ENCODE data around the gene INO80. TPM values are rescaled to one million over a fixed set of nuclear protein-coding genes. Genes with fewer than 3 reads are reported as not detected.

Gene INO80
- total and polyA plus RNA-seq, 2 donors (not counting 3 experiments of a cell fraction or from before 2014, with no cell fraction given) = 5.7 to 29.1 TPM

DNA sequence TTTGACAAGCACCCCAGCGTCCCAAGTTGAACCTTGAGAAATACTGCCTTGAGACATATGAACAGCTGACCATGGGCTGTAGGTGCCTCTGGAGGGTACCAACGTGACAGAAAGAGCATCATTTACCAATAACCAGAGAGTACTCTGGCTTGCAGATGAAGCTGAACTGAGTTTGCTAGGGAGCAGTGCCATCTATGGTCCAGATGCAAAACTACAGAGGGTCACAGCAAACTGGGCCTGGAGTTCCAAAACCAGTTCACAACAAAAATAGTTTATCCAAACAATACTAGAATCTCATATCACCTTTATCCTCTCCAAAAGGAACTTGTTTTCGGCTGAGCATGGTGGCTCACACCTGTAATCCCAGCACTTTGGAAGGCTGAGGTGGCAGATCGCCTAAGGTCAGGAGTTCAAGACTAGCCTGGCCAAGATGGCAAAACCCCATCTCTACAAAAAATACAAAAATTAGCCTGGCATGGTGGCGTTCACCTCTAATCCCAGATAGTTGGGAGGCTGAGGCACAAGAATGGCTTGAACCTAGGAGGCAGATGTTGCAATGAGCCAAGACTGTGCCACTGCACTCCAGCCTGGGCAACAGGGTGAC, 93.5 kb downstream of the INO80 start:
- peaks cover 32% of the 10 kb centered on the region for H3K4me1 ChIP-seq (ENCODE audit: control insufficient read depth, extremely low read depth, insufficient read depth, low read length)
- no TSS peak for BruUV-seq (replicated peaks)
- H2AFZ ChIP-seq (ENCODE audit: low read depth, low read length) = no peak overlapping the region
- POLR2A ChIA-PET = interaction anchor here (1.1 kb wide), 1 partner anchor 94 kb away, joined by 3 read pairs; the partner anchor contains the start of gene DLL4
- no peaks in the 10 kb centered on the region for H4K20me1 ChIP-seq (replicated peaks; ENCODE audit: control insufficient read depth, extremely low read depth, insufficient read depth, low read length)
- no peaks in the 10 kb centered on the region for H3K79me2 ChIP-seq (ENCODE audit: control insufficient read depth, insufficient read depth, low read length)
- H3K27me3 ChIP-seq (ENCODE audit: control insufficient read depth in 2 of 2, insufficient read depth in 2 of 2, low read length in 2 of 2) = no peaks in the 10 kb centered on the region
- H3K4me3 ChIP-seq (replicated peaks in 1 of 3; ENCODE audit: insufficient read depth in 1 of 3, low read depth in 1 of 3, low read length in 3 of 3) = no peak overlapping the region
- no peak overlapping the region for H3K27ac ChIP-seq (ENCODE audit: insufficient read depth, low read depth, low read length)
- CTCF ChIA-PET = interaction anchor here (0.6 to 18.2 kb wide), 12 partner anchors 11 to 165 kb away, joined by 3 to 405 read pairs (median 6); partner anchors contain the start of genes CHAC1, DLL4 and VPS18
- H3K9me1 ChIP-seq (replicated peaks; ENCODE audit: control insufficient read depth, extremely low read depth, insufficient read depth, low read length) = no peaks in the 10 kb centered on the region
- no peak overlapping the region for H3K4me2 ChIP-seq (ENCODE audit: insufficient read depth, low read length)
- DNase-seq (ENCODE audit: low read depth, low spot score) (peak; percentile 80), FAIRE-seq (peak; percentile 70)
- no peak overlapping the region for H3K9ac ChIP-seq (replicated peaks; ENCODE audit: extremely low read depth, insufficient read depth, low read length)
- dilution Hi-C loops (cut with MboI; ENCODE audit: extremely low pct_ligation_motif_present, low sequenced_read_pairs) (no loop called here), intact Hi-C loops (cut with micrococcal nuclease) (loop anchor here (1.0 to 5.0 kb wide), 4 partner anchors 92 to 165 kb away; no protein-coding TSS in a partner anchor)
- peaks cover 0 to 13% of the 10 kb centered on the region in 2 experiments for H3K36me3 ChIP-seq (ENCODE audit: control insufficient read depth in 2 of 2, extremely low read depth in 1 of 2, insufficient read depth in 2 of 2, low read length in 2 of 2)
- H3K9me3 ChIP-seq (replicated peaks; ENCODE audit: control insufficient read depth, insufficient read depth, low read length) = no peaks in the 10 kb centered on the region
- no peak for TF ChIP-seq POLR2A (IDR thresholded peaks at IDR 0.05; ENCODE audit: low read depth, low read length)
- peak; percentile 67 to 73 for TF ChIP-seq CTCF (IDR thresholded peaks at IDR 0.05; ENCODE audit: extremely low read depth in 1 of 2, insufficient read depth in 1 of 2, low read depth in 1 of 2, low read length in 2 of 2)

DNA sequence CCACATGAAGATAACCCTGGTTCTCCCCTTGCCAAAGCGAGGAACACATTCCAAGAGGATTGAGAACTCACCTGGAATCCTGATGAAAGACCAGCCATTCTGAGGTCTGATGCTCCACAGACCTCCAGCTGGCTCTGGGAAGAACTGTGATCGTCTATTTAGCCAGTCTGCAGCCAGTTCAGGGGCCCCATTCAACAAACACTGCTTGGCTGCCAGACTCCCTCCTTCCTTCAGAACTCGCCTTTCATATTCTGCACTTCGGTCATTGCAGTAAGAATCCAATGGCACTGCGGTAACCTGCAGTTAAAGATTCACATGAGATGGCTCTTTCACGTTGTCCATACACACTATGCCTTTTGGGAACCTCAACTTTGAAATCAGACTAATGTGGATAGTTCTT, 95.3 kb downstream of the INO80 start:
- no peaks in the 10 kb centered on the region for H3K27me3 ChIP-seq (ENCODE audit: control insufficient read depth in 2 of 2, insufficient read depth in 2 of 2, low read length in 2 of 2)
- CTCF ChIA-PET = interaction anchor here (1.1 to 18.2 kb wide), 8 partner anchors 9 to 165 kb away, joined by 3 to 405 read pairs (median 14); partner anchors contain the start of genes CHAC1 and DLL4
- no peak overlapping the region for H3K27ac ChIP-seq (ENCODE audit: insufficient read depth, low read depth, low read length)
- dilution Hi-C loops (cut with MboI; ENCODE audit: extremely low pct_ligation_motif_present, low sequenced_read_pairs) (no loop called here), intact Hi-C loops (cut with micrococcal nuclease) (loop anchor here (5.0 kb wide), 2 partner anchors 161 to 164 kb away; no protein-coding TSS in a partner anchor)
- no peaks in the 10 kb centered on the region for H3K79me2 ChIP-seq (ENCODE audit: control insufficient read depth, insufficient read depth, low read length)
- TF ChIP-seq EZH2 (IDR thresholded peaks at IDR 0.05; ENCODE audit: borderline replicate concordance, low read depth, low read length, severe bottlenecking) (no peak), MYC (IDR thresholded peaks at IDR 0.05; ENCODE audit: low read depth, low read length) (no peak), POLR2AphosphoS5 (IDR thresholded peaks at IDR 0.05; ENCODE audit: insufficient read depth, low read depth, low read length) (no peak), FOS (IDR thresholded peaks at IDR 0.05; ENCODE audit: borderline replicate concordance, insufficient read depth, low read length) (no peak), CTCF (IDR thresholded peaks at IDR 0.05; ENCODE audit: extremely low read depth in 1 of 2, insufficient read depth in 1 of 2, low read depth in 1 of 2, low read length in 2 of 2) (no peak), POLR2A (IDR thresholded peaks at IDR 0.05; ENCODE audit: low read depth, low read length) (no peak), GATA2 (IDR thresholded peaks at IDR 0.05; ENCODE audit: insufficient read depth, insufficient read length, low read depth, low read length) (no peak), JUN (IDR thresholded peaks at IDR 0.05; ENCODE audit: borderline replicate concordance, insufficient read depth, insufficient read length, low read depth) (no peak)
- TF ChIP-seq, protein P1, sequence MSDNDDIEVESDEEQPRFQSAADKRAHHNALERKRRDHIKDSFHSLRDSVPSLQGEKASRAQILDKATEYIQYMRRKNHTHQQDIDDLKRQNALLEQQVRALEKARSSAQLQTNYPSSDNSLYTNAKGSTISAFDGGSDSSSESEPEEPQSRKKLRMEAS (IDR thresholded peaks at IDR 0.05; ENCODE audit: insufficient read depth, insufficient read length) = no peak
- DNase-seq (ENCODE audit: low read depth, low spot score) = no peak
- peaks cover 0 to 5% of the 10 kb centered on the region in 2 experiments for H3K36me3 ChIP-seq (ENCODE audit: control insufficient read depth in 2 of 2, extremely low read depth in 1 of 2, insufficient read depth in 2 of 2, low read length in 2 of 2)
- POLR2A ChIA-PET = interaction anchor here (1.1 kb wide), 1 partner anchor 92 kb away, joined by 3 read pairs; the partner anchor contains the start of gene DLL4
- H2AFZ ChIP-seq (ENCODE audit: low read depth, low read length) = no peak overlapping the region
- H3K9me3 ChIP-seq (replicated peaks; ENCODE audit: control insufficient read depth, insufficient read depth, low read length) = no peaks in the 10 kb centered on the region
- H4K20me1 ChIP-seq (replicated peaks; ENCODE audit: control insufficient read depth, extremely low read depth, insufficient read depth, low read length) = no peaks in the 10 kb centered on the region
- H3K9ac ChIP-seq (replicated peaks; ENCODE audit: extremely low read depth, insufficient read depth, low read length) = no peak overlapping the region
- no peaks in the 10 kb centered on the region for H3K9me1 ChIP-seq (replicated peaks; ENCODE audit: control insufficient read depth, extremely low read depth, insufficient read depth, low read length)
- no TSS peak for BruUV-seq (replicated peaks)
- H3K4me1 ChIP-seq (ENCODE audit: control insufficient read depth, extremely low read depth, insufficient read depth, low read length) = peaks cover 45% of the 10 kb centered on the region
- no peak overlapping the region for H3K4me2 ChIP-seq (ENCODE audit: insufficient read depth, low read length)
- FAIRE-seq = no peak
- no peak overlapping the region for H3K4me3 ChIP-seq (replicated peaks in 1 of 3; ENCODE audit: insufficient read depth in 1 of 3, low read depth in 1 of 3, low read length in 3 of 3)

Data from endothelial cell of umbilical vein (primary cell).